NCI-H1417 (cell line): ENCODE measurements around the gene FMN1.
A peak's percentile ranks its signal among the peaks of the same experiment; 100 is the strongest.

ENCODE experiments used
- DNase-seq, 3 experiments: peaks; one replicate each; lab custom pipeline; 2025; lab: John Stamatoyannopoulos, UW

The FMN1 gene

DNA sequence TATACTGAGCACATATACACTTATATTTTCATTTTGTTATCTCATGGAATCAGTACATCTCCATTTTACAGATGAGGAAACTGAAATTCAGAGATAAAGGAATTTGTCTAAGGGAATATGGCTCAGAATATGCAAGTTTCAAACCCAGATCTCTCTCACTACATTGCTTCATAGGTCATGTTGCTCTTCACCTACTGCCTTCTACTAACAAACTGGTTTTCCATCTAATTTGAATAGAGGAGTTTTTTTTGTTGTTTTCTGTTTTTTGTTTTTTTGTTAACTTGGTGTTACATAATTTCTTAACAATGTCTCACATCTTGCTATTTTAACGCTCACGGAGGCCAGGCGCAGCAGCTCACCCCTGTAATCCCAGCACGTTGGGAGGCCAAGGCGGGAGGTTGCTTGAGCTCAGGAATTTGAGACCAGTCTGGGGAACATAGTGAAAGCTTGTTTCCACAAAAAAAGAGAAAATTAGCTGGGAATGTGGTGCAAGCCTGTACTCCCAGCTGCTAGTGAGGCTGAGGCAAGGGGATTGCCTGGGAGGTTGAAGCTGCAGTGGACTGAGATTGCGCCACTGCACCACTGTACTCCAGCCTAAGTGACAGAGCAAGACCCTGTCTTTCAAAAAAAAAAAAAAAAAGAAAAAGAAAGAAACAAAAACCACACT is 37.0 kb downstream of the FMN1 start:
- DNase-seq: no peak

- DNase-seq: no peak
These were observed 38.7 kb downstream of the FMN1 start for GRCh38 chr15:33155691-33156420.

DNA sequence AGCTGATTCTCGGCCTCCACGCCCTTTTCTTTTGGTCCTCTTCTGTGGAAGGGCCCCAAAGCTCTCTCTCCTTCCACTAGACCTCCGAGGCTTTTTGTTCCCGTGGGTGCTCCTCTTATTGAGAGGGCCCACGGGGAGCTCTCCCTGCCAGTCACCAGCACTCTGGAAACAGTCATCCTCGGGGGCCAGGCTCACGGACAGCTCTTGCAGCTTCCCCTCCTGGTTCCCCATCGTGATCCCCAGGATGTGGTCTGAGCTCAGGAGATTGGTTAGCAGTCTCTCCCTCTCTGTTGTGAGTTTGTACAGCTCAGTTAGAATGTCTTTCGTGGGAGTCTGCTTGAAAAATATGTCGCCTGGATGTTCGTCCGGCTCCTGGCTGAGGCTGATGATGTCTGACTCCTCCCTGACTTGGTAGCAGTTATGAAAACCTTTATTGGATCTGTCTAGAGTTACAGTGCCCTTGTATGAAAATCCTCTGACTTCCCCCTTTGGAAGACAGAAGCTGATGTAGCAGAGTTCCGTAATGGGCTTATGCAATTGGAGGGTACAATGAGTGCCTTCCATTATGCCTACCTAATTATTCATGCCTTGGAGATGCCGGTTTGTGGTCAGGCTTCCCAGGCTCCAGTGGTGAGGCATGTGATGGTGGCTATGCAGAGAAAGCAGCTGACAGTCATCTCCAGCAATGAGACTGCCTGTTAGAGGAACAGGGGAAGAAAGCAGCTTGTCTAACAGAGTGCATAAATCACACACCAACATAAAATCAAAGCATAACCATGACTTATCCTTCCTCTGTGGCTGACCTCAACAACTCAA is 40.0 kb downstream of the FMN1 start:
- DNase-seq: peak in 1 of 3 experiments; percentile 90

DNA sequence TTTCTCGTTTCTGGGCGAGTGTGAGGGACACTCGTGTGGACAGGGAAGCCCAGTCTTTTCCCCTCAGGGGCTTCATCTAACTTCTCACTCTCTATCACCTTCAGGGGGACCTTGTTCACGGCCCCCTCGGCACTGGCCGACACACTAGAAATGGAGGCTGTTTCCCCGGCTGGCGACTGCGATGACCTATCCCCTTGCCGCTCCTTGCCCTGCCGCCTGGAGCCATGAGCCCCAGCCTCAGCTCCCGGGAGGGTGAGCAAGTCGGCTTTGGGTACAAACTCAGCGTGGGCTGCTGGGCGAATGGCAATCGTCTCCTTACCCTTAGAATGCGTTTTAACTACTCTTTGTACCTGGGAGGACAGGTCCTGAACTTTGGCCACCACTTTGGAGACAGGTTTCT is 41.0 kb downstream of the FMN1 start:
- DNase-seq: no peak

GRCh38 chr15:33152502-33153109 is 41.9 kb downstream of the FMN1 start:
- DNase-seq: peak in 2 of 3 experiments; percentile 13 to 16

DNA sequence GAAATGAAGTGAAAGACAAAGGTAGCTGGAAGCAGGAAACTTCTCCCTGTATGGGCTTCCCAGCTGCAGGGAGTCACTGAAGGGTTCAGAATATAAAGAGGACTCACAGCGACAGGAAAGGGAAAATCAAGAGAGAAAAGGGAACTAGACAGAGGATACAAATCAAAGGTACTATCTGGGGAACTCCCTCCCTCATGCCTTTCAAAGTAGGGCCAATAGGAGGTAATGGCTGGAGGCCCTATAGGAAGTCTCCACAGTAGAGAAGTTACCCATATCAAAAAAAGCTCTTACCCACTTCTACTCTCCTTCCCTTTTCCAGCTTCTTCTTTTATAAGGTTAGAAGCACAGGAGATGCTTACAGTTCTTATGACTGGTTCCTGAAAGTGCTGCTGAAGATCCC is 43.5 kb downstream of the FMN1 start:
- DNase-seq: no peak

GRCh38 chr15:33150431-33150941 is 44.0 kb downstream of the FMN1 start:
- DNase-seq: no peak

GRCh38 chr15:33149919-33150318 is 44.6 kb downstream of the FMN1 start:
- no peak for DNase-seq

DNA sequence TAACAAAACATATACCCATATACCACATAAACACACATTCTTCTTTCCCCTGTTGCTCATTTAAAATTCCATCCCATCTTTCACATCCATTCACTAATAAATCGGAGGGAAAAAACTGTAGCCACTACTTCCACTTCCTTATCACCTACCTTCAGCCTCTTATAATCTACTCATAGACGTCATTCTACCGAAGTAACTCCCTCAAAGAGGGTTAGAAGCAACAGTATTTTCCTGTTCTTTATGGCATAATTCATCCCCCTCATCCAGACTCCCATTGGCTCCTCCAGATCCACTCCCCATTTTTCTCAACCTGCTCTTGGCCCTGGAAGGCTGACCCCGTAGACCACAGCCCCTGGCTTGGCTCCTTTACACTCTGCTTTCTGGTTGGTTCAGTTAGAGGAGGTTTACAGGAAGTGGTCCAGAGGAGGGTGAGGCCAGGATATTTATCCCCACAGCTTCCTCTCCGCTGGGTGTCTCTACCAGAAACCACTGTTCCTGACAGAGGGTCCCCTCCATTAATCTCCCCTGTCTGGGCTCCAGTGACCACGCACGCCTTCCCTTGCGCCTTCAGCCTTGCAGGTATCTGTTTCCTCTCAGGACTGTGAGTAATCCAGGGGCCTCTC is 46.3 kb downstream of the FMN1 start:
- no peak for DNase-seq

DNA sequence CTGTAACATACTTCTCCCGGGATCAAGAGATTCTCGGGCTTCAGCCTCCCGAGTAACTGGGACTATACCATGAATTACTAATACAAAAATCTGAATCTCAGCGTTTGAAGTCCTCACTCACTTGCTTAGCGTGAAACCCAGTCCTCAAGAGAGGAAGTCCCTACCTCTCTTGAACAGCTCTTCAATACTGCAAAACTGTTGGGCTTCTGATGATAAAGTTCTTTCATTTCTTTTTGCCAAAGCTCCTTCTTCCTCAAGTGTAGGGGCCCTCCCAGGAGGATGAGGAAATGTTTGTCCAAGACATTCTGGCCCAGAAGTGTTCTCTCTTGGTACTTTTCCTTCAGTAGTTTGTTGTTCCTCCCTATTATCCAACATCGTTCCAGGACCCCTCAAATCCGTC is 48.5 kb downstream of the FMN1 start:
- no peak for DNase-seq

- peak; percentile 25 to 70 (median 58) for DNase-seq
These were observed 49.1 kb downstream of the FMN1 start for GRCh38 chr15:33145447-33145846.

GRCh38 chr15:33142708-33143107 is 51.8 kb downstream of the FMN1 start:
- DNase-seq: no peak

DNA sequence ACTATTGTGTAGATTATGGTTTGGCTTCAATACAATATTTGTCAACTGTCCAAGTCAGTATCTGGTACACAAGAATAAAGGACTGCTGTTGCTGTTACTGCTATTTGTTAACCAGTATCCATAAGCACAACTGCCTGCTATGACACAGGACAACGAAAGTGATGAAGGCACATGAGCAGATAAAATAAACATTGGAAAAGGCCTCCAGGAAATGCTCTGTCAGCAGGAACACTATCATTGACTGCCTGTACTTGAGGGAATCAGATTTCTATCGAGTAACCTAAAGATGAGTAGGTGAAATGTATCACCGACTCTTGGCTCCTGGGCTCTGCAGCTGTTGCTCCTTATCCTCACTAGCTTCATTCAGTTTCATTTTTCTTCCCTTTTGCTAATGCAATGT is 56.5 kb downstream of the FMN1 start:
- DNase-seq: peak in 2 of 3 experiments; percentile 26 to 58

DNA sequence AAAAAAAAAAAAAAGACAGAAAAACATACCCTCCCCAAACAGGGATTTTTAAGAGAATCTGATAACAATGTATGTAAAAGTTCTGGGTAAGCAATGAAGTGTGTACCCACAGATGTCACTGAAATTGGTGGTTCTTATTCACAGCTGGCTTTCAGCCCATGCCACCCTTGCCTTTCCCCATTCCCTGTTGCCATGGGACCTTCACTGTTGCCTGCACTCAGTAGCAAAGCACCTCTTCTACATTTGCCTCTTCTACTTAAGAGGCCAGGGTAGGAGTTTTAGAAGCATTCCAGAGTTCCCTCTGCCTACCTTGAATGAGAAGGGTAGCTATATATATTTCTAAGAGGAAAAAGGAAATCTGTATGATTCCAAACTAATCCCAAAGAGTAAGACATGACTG is 57.4 kb downstream of the FMN1 start:
- DNase-seq: no peak

GRCh38 chr15:33136353-33136752 is 58.2 kb downstream of the FMN1 start:
- no peak for DNase-seq

DNA sequence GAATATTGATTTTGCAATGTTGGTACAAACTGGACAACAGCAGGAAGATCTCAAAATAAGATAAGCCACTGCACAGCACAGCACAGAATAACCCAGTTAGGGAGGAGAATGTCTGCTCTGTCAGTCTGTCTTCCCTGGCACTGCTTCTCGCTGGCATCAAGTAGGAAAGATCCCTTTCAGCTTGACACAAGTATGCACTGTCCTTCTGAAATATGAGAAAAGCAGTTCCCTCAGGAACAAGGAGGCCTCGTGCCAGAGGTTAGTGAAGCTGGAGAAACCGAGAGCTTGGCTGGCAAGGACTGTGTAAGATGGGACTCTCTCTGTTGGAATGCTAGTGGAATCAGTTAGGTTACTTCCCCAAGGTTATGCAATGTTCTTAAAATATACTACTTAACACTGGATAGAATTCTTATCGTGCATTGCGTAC is 59.1 kb downstream of the FMN1 start:
- DNase-seq: no peak

- peak; percentile 62 to 90 (median 81) for DNase-seq
These were observed 61.7 kb downstream of the FMN1 start for GRCh38 chr15:33132722-33133345.

GRCh38 chr15:33132233-33132580 is 62.3 kb downstream of the FMN1 start:
- DNase-seq: no peak

- peak; percentile 25 to 60 (median 59) for DNase-seq
These were observed 62.8 kb downstream of the FMN1 start for GRCh38 chr15:33131552-33132232.

DNA sequence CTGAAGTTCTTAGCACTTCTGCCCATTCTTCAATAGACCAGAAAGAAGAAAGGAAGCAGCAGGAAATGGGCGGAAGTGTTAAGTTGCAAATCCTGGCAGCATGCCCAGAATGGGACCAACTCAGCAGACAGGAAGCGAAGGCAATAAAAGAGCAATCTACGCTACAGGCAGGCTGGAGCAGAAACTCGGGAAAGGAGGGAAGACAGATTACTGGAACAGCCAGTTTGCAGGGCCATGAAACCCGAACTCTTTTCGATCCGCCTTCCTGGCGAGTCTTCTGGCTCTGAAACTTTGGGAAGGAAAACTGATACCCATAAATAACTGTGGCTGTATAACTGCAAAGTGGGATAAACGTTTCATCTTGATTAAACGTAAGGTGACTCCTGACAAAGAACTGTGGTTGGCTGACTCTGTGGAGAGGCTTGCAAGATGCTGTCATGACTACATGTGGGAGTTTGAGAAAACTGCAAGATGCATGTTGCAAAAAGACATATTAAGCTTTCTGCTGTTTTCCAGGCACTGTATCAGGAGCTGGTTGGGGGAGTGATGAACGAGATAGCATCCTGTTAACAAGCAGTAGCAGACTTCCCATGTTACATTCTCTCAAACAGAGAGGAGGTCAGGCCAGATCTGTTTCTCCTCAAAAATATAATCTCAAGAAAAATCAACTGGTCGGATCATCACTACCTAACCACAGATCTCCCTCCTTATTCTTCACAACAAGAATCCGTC is 67.8 kb downstream of the FMN1 start:
- peak; percentile 85 to 98 (median 92) for DNase-seq
